ENCODE measurements around the gene RIN1. TPM values are rescaled to one million over a fixed set of nuclear protein-coding genes. Genes with fewer than 3 reads are reported as not detected.

Gene RIN1
- total RNA-seq, 1 donor from 2014 or later = 0.93 TPM

- DNase-seq (ENCODE audit: low spot score) (no peak), ATAC-seq (no peak)
Measured at GRCh38 chr11:66284526-66285078, 51.6 kb downstream of the RIN1 start.

- ATAC-seq = no peak
- DNase-seq (ENCODE audit: low spot score) = no peak
Measured at GRCh38 chr11:66283461-66284105, 52.7 kb downstream of the RIN1 start.

- DNase-seq (ENCODE audit: low spot score) (peak; percentile 99), ATAC-seq (peak; percentile 89)
Measured at GRCh38 chr11:66282468-66283455, 53.5 kb downstream of the RIN1 start.

Other genes starting within 250 kb of the RIN1 start
- gene KLC2, start 78.7 kb downstream of the RIN1 start, total RNA-seq = 5.6 TPM
- gene RAB1B, start 67.8 kb downstream of the RIN1 start, total RNA-seq = 58.0 TPM
- 0.13 TPM for gene CNIH2, start 58.3 kb downstream of the RIN1 start, total RNA-seq
- 120 TPM for gene YIF1A, start 47.3 kb downstream of the RIN1 start, total RNA-seq
- 0.10 TPM for gene TMEM151A, start 44.5 kb downstream of the RIN1 start, total RNA-seq
- gene CD248, start 19.4 kb downstream of the RIN1 start, total RNA-seq = 0.91 TPM
- 11.2 TPM for gene BRMS1, start 8.7 kb upstream of the RIN1 start, total RNA-seq
- 19.4 TPM for gene B4GAT1, start 11.2 kb upstream of the RIN1 start, total RNA-seq
- gene SLC29A2, start 35.3 kb upstream of the RIN1 start, total RNA-seq = 0.48 TPM
- gene NPAS4, start 84.6 kb upstream of the RIN1 start, total RNA-seq = not detected
- gene MRPL11, start 102.4 kb upstream of the RIN1 start, total RNA-seq = 28.5 TPM
- gene PELI3, start 130.5 kb upstream of the RIN1 start, total RNA-seq = 4.8 TPM
- gene DPP3, start 144.0 kb upstream of the RIN1 start, total RNA-seq = 24.4 TPM
- 11.6 TPM for gene BBS1, start 174.2 kb upstream of the RIN1 start, total RNA-seq
- 6.9 TPM for gene ZDHHC24, start 209.6 kb upstream of the RIN1 start, total RNA-seq
- not detected for gene ACTN3, start 210.5 kb upstream of the RIN1 start, total RNA-seq
- 45.5 TPM for gene CTSF, start 232.2 kb upstream of the RIN1 start, total RNA-seq

Measured in left lobe of liver (tissue), 2 donors.